HCT116 (cell line): Measurements from ENCODE around the gene DIO1. TPM values are rescaled to one million over a fixed set of nuclear protein-coding genes. Genes with fewer than 3 reads are reported as not detected.

Experiments
- ATAC-seq: fragments of 200-7000 bp; cut with Tn5 transposase; 2 replicates; pipeline ENCODE4 v1.9.1; 2020; ENCODE audit warnings: mild to moderate bottlenecking, moderate library complexity
- BruUV-seq: library from RNA; stranded (reverse); fragments of 400-500 nt; replicated peaks from 2 replicates; lab custom pipeline; 2021; lab: Mats Ljungman, UMichigan
- CTCF ChIA-PET: fragments of 300-600 bp; sonication (Branson Sonifier 250); formaldehyde crosslinking; loops from one replicate; lab custom pipeline; 2021; ENCODE audit warnings: antibody characterized with exemption; lab: Charles Lee
- POLR2A ChIA-PET: fragments of 300-600, 350-600 bp; sonication (Branson Sonifier 250); formaldehyde crosslinking; loops from one replicate; lab custom pipeline; 2021; ENCODE audit warnings: antibody characterized with exemption; lab: Charles Lee
- RAD21 ChIA-PET, 2 experiments: fragments of 300-600 bp; sonication (Branson Sonifier 250); formaldehyde crosslinking; loops; one replicate each; lab custom pipeline; 2023; ENCODE audit warnings: low total read pairs in 2 of 2; ENCODE audit not compliant: uncharacterized antibody in 2 of 2, unreplicated experiment in 2 of 2, low non-redundant PET in 1 of 2; lab: Charles Lee
- DNase-seq: peaks from one replicate; pipeline ENCODE4 v3.0.0-alpha.2; 2010; ENCODE audit warnings: low read depth, low spot score
- H2AFZ ChIP-seq: fragments of 200-600 bp; shearing (Covaris generic), sonication (generic); 2 replicates; pipeline ENCODE4 v1.6.1; 2017; ENCODE audit warnings: low read depth, mixed run types, mixed read lengths, antibody characterized with exemption, low read length; ENCODE audit not compliant: poor library complexity, severe bottlenecking
- H3K27ac ChIP-seq: 2 replicates; pipeline ENCODE4 v1.5.1; 2012; ENCODE audit warnings: low read depth, low read length
- H3K27me3 ChIP-seq: fragments of 200-600 bp; sonication (generic); 2 replicates; pipeline ENCODE4 v1.6.1; 2016; ENCODE audit warnings: mixed run types, low read length, mixed read lengths; ENCODE audit not compliant: insufficient read depth
- H3K36me3 ChIP-seq, 2 experiments: fragments of 200-500 bp in 1 of 2; fragments of 200-600 bp in 1 of 2; sonication (Bioruptor generic) in 1 of 2; sonication (generic) in 1 of 2; 2 replicates each; pipeline versions ENCODE4 v1.5.1 to v1.6.1; 2014 to 2016; ENCODE audit warnings: low read length in 2 of 2, inconsistent platforms in 1 of 2, mixed read lengths in 1 of 2, mixed run types in 1 of 2; ENCODE audit not compliant: insufficient read depth in 2 of 2, control insufficient read depth in 1 of 2
- H3K4me1 ChIP-seq, 2 experiments: fragments of 200-600 bp in 1 of 2; sonication (generic) in 1 of 2; 2 replicates each; pipeline versions ENCODE4 v1.5.1 to v1.6.1; 2012 to 2017; ENCODE audit warnings: low read length in 2 of 2, inconsistent platforms in 1 of 2, mild to moderate bottlenecking in 1 of 2, mixed read lengths in 1 of 2, mixed run types in 1 of 2, moderate library complexity in 1 of 2; ENCODE audit not compliant: insufficient read depth in 2 of 2, control insufficient read depth in 1 of 2
- H3K4me2 ChIP-seq: fragments of 200-600 bp; sonication (generic); 2 replicates; pipeline ENCODE4 v1.6.1; 2017; ENCODE audit warnings: mixed run types, low read length, mixed read lengths
- H3K4me3 ChIP-seq, 2 experiments: fragments of 200-600 bp in 1 of 2; sonication (generic) in 1 of 2; replicated peaks in 1 of 2; 2 replicates each; pipeline ENCODE4 v1.5.1; 2011 to 2016; ENCODE audit warnings: low read length in 2 of 2, control low read depth in 1 of 2, low read depth in 1 of 2, mild to moderate bottlenecking in 1 of 2, mixed read lengths in 1 of 2, mixed run types in 1 of 2
- H3K79me2 ChIP-seq: fragments of 200-600 bp; sonication (generic); 2 replicates; pipeline ENCODE4 v1.6.1; 2017; ENCODE audit warnings: mild to moderate bottlenecking, mixed run types, low read length, moderate library complexity, mixed read lengths; ENCODE audit not compliant: insufficient read depth
- H3K9ac ChIP-seq: fragments of 200-600 bp; sonication (generic); 2 replicates; pipeline ENCODE4 v1.6.1; 2016; ENCODE audit warnings: low read length, mixed read lengths
- H3K9me2 ChIP-seq: fragments of 200-600 bp; sonication (generic), shearing (Covaris generic); 2 replicates; pipeline ENCODE4 v1.6.1; 2017; ENCODE audit warnings: mixed run types, mild to moderate bottlenecking, moderate library complexity; ENCODE audit not compliant: insufficient read depth
- H3K9me3 ChIP-seq, 2 experiments: fragments of 200-500 bp in 1 of 2; fragments of 200-600 bp in 1 of 2; sonication (Bioruptor generic) in 1 of 2; sonication (generic) in 1 of 2; 2 replicates each; pipeline ENCODE4 v1.6.1; 2014 to 2017; ENCODE audit warnings: low read length in 2 of 2, mixed read lengths in 2 of 2, inconsistent platforms in 1 of 2, low read depth in 1 of 2, mild to moderate bottlenecking in 1 of 2, mixed run types in 1 of 2, moderate library complexity in 1 of 2; ENCODE audit not compliant: control insufficient read depth in 1 of 2, insufficient read depth in 1 of 2
- H4K20me1 ChIP-seq: fragments of 200-600 bp; sonication (generic), shearing (Covaris generic); 2 replicates; pipeline ENCODE4 v1.6.1; 2017; ENCODE audit warnings: mixed run types, mild to moderate bottlenecking, moderate library complexity; ENCODE audit not compliant: insufficient read depth
- ATF3 ChIP-seq: IDR thresholded peaks from 2 replicates; pipeline ENCODE4 v1.6.1; 2012
- CBX3 ChIP-seq: IDR thresholded peaks from 2 replicates; pipeline ENCODE4 v1.6.1; 2012; ENCODE audit warnings: low read depth
- CEBPB ChIP-seq: IDR thresholded peaks from 2 replicates; pipeline ENCODE4 v1.6.1; 2012; ENCODE audit warnings: low read depth
- EGR1 ChIP-seq: IDR thresholded peaks from 2 replicates; pipeline ENCODE4 v1.6.1; 2012; ENCODE audit warnings: low read depth
- ELF1 ChIP-seq: IDR thresholded peaks from 2 replicates; pipeline ENCODE4 v1.6.1; 2012; ENCODE audit warnings: low read depth, borderline replicate concordance
- EZH2 ChIP-seq: fragments of 200-600 bp; sonication (generic); IDR thresholded peaks from 2 replicates; pipeline ENCODE4 v1.6.1; 2017; ENCODE audit warnings: antibody characterized with exemption, mixed run types
- FOSL1 ChIP-seq: IDR thresholded peaks from 2 replicates; pipeline ENCODE4 v1.6.1; 2012; ENCODE audit warnings: low read depth
- JUND ChIP-seq: IDR thresholded peaks from 2 replicates; pipeline ENCODE4 v1.6.1; 2012
- MAX ChIP-seq: IDR thresholded peaks from 2 replicates; pipeline ENCODE4 v1.6.1; 2012
- POLR2AphosphoS5 ChIP-seq: IDR thresholded peaks from 2 replicates; pipeline ENCODE4 v1.6.1; 2011; ENCODE audit warnings: mild to moderate bottlenecking, low read depth, low read length, moderate library complexity
- REST ChIP-seq: IDR thresholded peaks from 2 replicates; pipeline ENCODE4 v1.6.1; 2012; ENCODE audit warnings: low read depth
- SIN3A ChIP-seq: IDR thresholded peaks from 2 replicates; pipeline ENCODE4 v1.6.1; 2012; ENCODE audit warnings: low read depth
- SP1 ChIP-seq: IDR thresholded peaks from 2 replicates; pipeline ENCODE4 v1.6.1; 2012; ENCODE audit warnings: low read depth
- SRF ChIP-seq: IDR thresholded peaks from 2 replicates; pipeline ENCODE4 v1.6.1; 2012; ENCODE audit warnings: low read depth
- TCF7L2 ChIP-seq: IDR thresholded peaks from 2 replicates; pipeline ENCODE4 v1.7.0; 2011; ENCODE audit warnings: borderline replicate concordance, inconsistent platforms; ENCODE audit not compliant: insufficient read depth, insufficient read length; ENCODE audit errors: extremely low read depth
- YY1 ChIP-seq: IDR thresholded peaks from 2 replicates; pipeline ENCODE4 v1.6.1; 2011; ENCODE audit warnings: low read length, low read depth, moderate library complexity, mild to moderate bottlenecking; ENCODE audit not compliant: insufficient replicate concordance; ENCODE audit errors: extremely low read depth
- ZBTB33 ChIP-seq: IDR thresholded peaks from 2 replicates; pipeline ENCODE4 v1.6.1; 2011; ENCODE audit warnings: mild to moderate bottlenecking, low read length, moderate library complexity; ENCODE audit not compliant: insufficient replicate concordance; ENCODE audit errors: extremely low read depth
- ZFX ChIP-seq: fragments of 450-650 bp; IDR thresholded peaks from 2 replicates; pipeline ENCODE4 v1.6.1; 2017
- ZNF274 ChIP-seq: fragments of 200-500 bp; sonication (Bioruptor generic); IDR thresholded peaks from 2 replicates; pipeline ENCODE4 v1.6.1; 2014; ENCODE audit warnings: mild to moderate bottlenecking, low read depth, low read length, inconsistent platforms
- intact Hi-C: fragments of 100-400 bp; cut with micrococcal nuclease; formaldehyde crosslinking; loops from 2 replicates; pipeline ENCODE4 v1.10.0; 2022
- total RNA-seq: library from RNA; stranded (reverse); gene quantifications from one replicate; pipeline ENCODE4 v1.2.1, GENCODE V29; 2021; ENCODE audit not compliant: unreplicated experiment

The DIO1 gene
- total RNA-seq, 1 experiment from 2014 or later = not detected

- Histone ChIP-seq H3K9ac (no peak overlapping the region), H3K27me3 (no peaks in the 10 kb centered on the region), H3K4me1 (peaks cover 8 to 23% of the 10 kb centered on the region in 2 experiments), H3K9me3 (no peaks in the 10 kb centered on the region), H2AFZ (no peak overlapping the region), H3K4me3 (no peak overlapping the region), H3K79me2 (no peaks in the 10 kb centered on the region), H3K9me2 (no peaks in the 10 kb centered on the region), H3K4me2 (no peak overlapping the region), H3K27ac (no peak overlapping the region), H3K36me3 (no peaks in the 10 kb centered on the region), H4K20me1 (no peaks in the 10 kb centered on the region)
- ChIA-PET RAD21 (no interaction called here), POLR2A (no interaction called here), CTCF (interaction anchor here (1.0 to 2.5 kb wide), 2 partner anchors 12 to 69 kb away, joined by 3 to 15 read pairs; no protein-coding TSS in a partner anchor)
- ATAC-seq = no peak
- intact Hi-C loops = no loop called here
- BruUV-seq = no TSS peak
- no peak for TF ChIP-seq ZFX
- TF ChIP-seq ZNF274 = no peak
- TF ChIP-seq EZH2 = no peak
- no peak for TF ChIP-seq TCF7L2
- TF ChIP-seq SP1 = no peak
- TF ChIP-seq ATF3 = no peak
- TF ChIP-seq SIN3A = no peak
- TF ChIP-seq REST = no peak
- TF ChIP-seq FOSL1 = no peak
- TF ChIP-seq MAX = no peak
- no peak for TF ChIP-seq SRF
- no peak for TF ChIP-seq YY1
- no peak for TF ChIP-seq ELF1
- no peak for TF ChIP-seq POLR2AphosphoS5
- TF ChIP-seq CBX3 = no peak
- TF ChIP-seq JUND = no peak
- TF ChIP-seq CEBPB = no peak
- no peak for TF ChIP-seq ZBTB33
- no peak for TF ChIP-seq EGR1
- no peak for DNase-seq
Measured at GRCh38 chr1:53891018-53891417, 3.0 kb upstream of the DIO1 start.
